ENCODE results near the gene YAF2. TPM values are rescaled to one million over a fixed set of nuclear protein-coding genes. Genes with fewer than 3 reads are reported as not detected.

The YAF2 gene
- total RNA-seq, 1 donor: 19.9 TPM

- DNase-seq (ENCODE audit: insufficient read length, low spot score, missing footprints): no peak
- H3K4me2 ChIP-seq (ENCODE audit: insufficient read depth, low read length): no peak overlapping the region
- no peak overlapping the region for H3K4me3 ChIP-seq (ENCODE audit: insufficient read depth, low read length)
- H3K9me3 ChIP-seq (ENCODE audit: low read depth, low read length): no peaks in the 10 kb centered on the region
- no peaks in the 10 kb centered on the region for H3K36me3 ChIP-seq (ENCODE audit: insufficient read depth, low read length)
- no peaks in the 10 kb centered on the region for H3K27me3 ChIP-seq (ENCODE audit: insufficient read depth, low read length)
- peaks cover 65% of the 10 kb centered on the region for H3K79me2 ChIP-seq (ENCODE audit: insufficient read depth, low read length)
- TF ChIP-seq CTCF (IDR thresholded peaks at IDR 0.05; ENCODE audit: extremely low read depth, low read depth, low read length): no peak
- no peak overlapping the region for H3K27ac ChIP-seq (ENCODE audit: low read depth, low read length)
- peaks cover under 1% of the 10 kb centered on the region for H3K4me1 ChIP-seq (ENCODE audit: insufficient read depth, low read length)
- peaks cover 6% of the 10 kb centered on the region for H4K20me1 ChIP-seq (ENCODE audit: insufficient read depth, low read length)
- no peak overlapping the region for H2AFZ ChIP-seq (ENCODE audit: low read length)
Observed at GRCh38 chr12:42124764-42125387, 113.2 kb downstream of the YAF2 start.

- H3K36me3 ChIP-seq (ENCODE audit: insufficient read depth, low read length): no peaks in the 10 kb centered on the region
- TF ChIP-seq CTCF (IDR thresholded peaks at IDR 0.05; ENCODE audit: extremely low read depth, low read depth, low read length): no peak
- no peak overlapping the region for H3K4me2 ChIP-seq (ENCODE audit: insufficient read depth, low read length)
- H3K27me3 ChIP-seq (ENCODE audit: insufficient read depth, low read length): no peaks in the 10 kb centered on the region
- peaks cover 3% of the 10 kb centered on the region for H4K20me1 ChIP-seq (ENCODE audit: insufficient read depth, low read length)
- peaks cover 34% of the 10 kb centered on the region for H3K79me2 ChIP-seq (ENCODE audit: insufficient read depth, low read length)
- no peak overlapping the region for H3K4me3 ChIP-seq (ENCODE audit: insufficient read depth, low read length)
- H3K4me1 ChIP-seq (ENCODE audit: insufficient read depth, low read length): peaks cover 9% of the 10 kb centered on the region
- no peaks in the 10 kb centered on the region for H3K9me3 ChIP-seq (ENCODE audit: low read depth, low read length)
- H2AFZ ChIP-seq (ENCODE audit: low read length): no peak overlapping the region
- H3K27ac ChIP-seq (ENCODE audit: low read depth, low read length): peak overlapping the region; percentile 76
- no peak for DNase-seq (ENCODE audit: insufficient read length, low spot score, missing footprints)
Observed at GRCh38 chr12:42119085-42119633, 118.9 kb downstream of the YAF2 start.

GRCh38 chr12:42118136-42118879 is 119.7 kb downstream of the YAF2 start:
- no peaks in the 10 kb centered on the region for H3K9me3 ChIP-seq (ENCODE audit: low read depth, low read length)
- no peak overlapping the region for H3K4me2 ChIP-seq (ENCODE audit: insufficient read depth, low read length)
- H3K36me3 ChIP-seq (ENCODE audit: insufficient read depth, low read length): no peaks in the 10 kb centered on the region
- H2AFZ ChIP-seq (ENCODE audit: low read length): peak overlapping the region; percentile 66
- H3K27me3 ChIP-seq (ENCODE audit: insufficient read depth, low read length): no peaks in the 10 kb centered on the region
- peaks cover 9% of the 10 kb centered on the region for H3K4me1 ChIP-seq (ENCODE audit: insufficient read depth, low read length)
- H3K27ac ChIP-seq (ENCODE audit: low read depth, low read length): peak overlapping the region; percentile 76
- no peak overlapping the region for H3K4me3 ChIP-seq (ENCODE audit: insufficient read depth, low read length)
- peaks cover 3% of the 10 kb centered on the region for H4K20me1 ChIP-seq (ENCODE audit: insufficient read depth, low read length)
- H3K79me2 ChIP-seq (ENCODE audit: insufficient read depth, low read length): peaks cover 36% of the 10 kb centered on the region
- DNase-seq (ENCODE audit: insufficient read length, low spot score, missing footprints): peak; percentile 38
- TF ChIP-seq CTCF (IDR thresholded peaks at IDR 0.05; ENCODE audit: extremely low read depth, low read depth, low read length): no peak

- H3K4me2 ChIP-seq (ENCODE audit: insufficient read depth, low read length): no peak overlapping the region
- H3K79me2 ChIP-seq (ENCODE audit: insufficient read depth, low read length): peaks cover under 1% of the 10 kb centered on the region
- no peaks in the 10 kb centered on the region for H3K9me3 ChIP-seq (ENCODE audit: low read depth, low read length)
- no peak overlapping the region for H2AFZ ChIP-seq (ENCODE audit: low read length)
- no peak for TF ChIP-seq CTCF (IDR thresholded peaks at IDR 0.05; ENCODE audit: extremely low read depth, low read depth, low read length)
- no peaks in the 10 kb centered on the region for H3K27me3 ChIP-seq (ENCODE audit: insufficient read depth, low read length)
- no peak overlapping the region for H3K4me3 ChIP-seq (ENCODE audit: insufficient read depth, low read length)
- H4K20me1 ChIP-seq (ENCODE audit: insufficient read depth, low read length): no peaks in the 10 kb centered on the region
- H3K36me3 ChIP-seq (ENCODE audit: insufficient read depth, low read length): no peaks in the 10 kb centered on the region
- H3K4me1 ChIP-seq (ENCODE audit: insufficient read depth, low read length): no peaks in the 10 kb centered on the region
- DNase-seq (ENCODE audit: insufficient read length, low spot score, missing footprints): peak; percentile 14
- H3K27ac ChIP-seq (ENCODE audit: low read depth, low read length): no peak overlapping the region
Observed at GRCh38 chr12:42109031-42109430, 129.0 kb downstream of the YAF2 start.
